SHP77 (cell line): ENCODE results near the gene TRAPPC11.
"Not testable (repeated sequence)": the region's sequence is repeated elsewhere in the genome, so short reads cannot be mapped to it uniquely, and the experiment has no call there.

Experiments used
- DNase-seq, 2 experiments: peaks; one replicate each; lab custom pipeline; 2025; lab: John Stamatoyannopoulos, UW

Gene TRAPPC11

GRCh38 chr4:183659029-183659871, at the start of gene TRAPPC11, which contains the start of gene RWDD4:
TSS of gene TRAPPC11 (plus strand) at chr4:183659293. CDS start at chr4:183663868, 4,575 bp downstream.
TSS of gene RWDD4 (minus strand) at chr4:183659185. CDS start at chr4:183658952, 233 bp downstream.
- DNase-seq = peak; percentile 82 to 83

GRCh38 chr4:183610033-183610432, 49.1 kb upstream of the TRAPPC11 start:
- DNase-seq = no peak

- no peak for DNase-seq
These were observed 48.5 kb upstream of the TRAPPC11 start for GRCh38 chr4:183610613-183611012.

- no peak for DNase-seq
These were observed 47.8 kb upstream of the TRAPPC11 start for GRCh38 chr4:183611210-183611830.

GRCh38 chr4:183612329-183613250, 46.5 kb upstream of the TRAPPC11 start:
- DNase-seq = no peak

- DNase-seq = no peak
These were observed 42.0 kb upstream of the TRAPPC11 start for GRCh38 chr4:183617075-183617474.

GRCh38 chr4:183618681-183619080, 40.4 kb upstream of the TRAPPC11 start:
- no peak for DNase-seq

- DNase-seq = no peak
These were observed 38.7 kb upstream of the TRAPPC11 start for GRCh38 chr4:183620421-183620820.

- DNase-seq = no peak
These were observed 37.2 kb upstream of the TRAPPC11 start for GRCh38 chr4:183621875-183622274.

- no peak for DNase-seq
These were observed 34.5 kb upstream of the TRAPPC11 start for GRCh38 chr4:183624548-183624947.

- DNase-seq = no peak
These were observed 32.9 kb upstream of the TRAPPC11 start for GRCh38 chr4:183626168-183626567.

GRCh38 chr4:183627286-183627685, 31.8 kb upstream of the TRAPPC11 start:
- not testable (repeated sequence) for DNase-seq

GRCh38 chr4:183627979-183628588, 31.0 kb upstream of the TRAPPC11 start:
- no peak for DNase-seq

- no peak for DNase-seq
These were observed 27.4 kb upstream of the TRAPPC11 start for GRCh38 chr4:183631577-183632198.

- no peak for DNase-seq
These were observed 26.4 kb upstream of the TRAPPC11 start for GRCh38 chr4:183632689-183633088.

- DNase-seq = no peak
These were observed 25.4 kb upstream of the TRAPPC11 start for GRCh38 chr4:183633476-183634400.

GRCh38 chr4:183635321-183635720, 23.8 kb upstream of the TRAPPC11 start:
- DNase-seq = no peak

- no peak for DNase-seq
These were observed 23.4 kb upstream of the TRAPPC11 start for GRCh38 chr4:183635741-183636140.

GRCh38 chr4:183636503-183636902, 22.6 kb upstream of the TRAPPC11 start:
- no peak for DNase-seq

- no peak for DNase-seq
These were observed 22.2 kb upstream of the TRAPPC11 start for GRCh38 chr4:183636923-183637322.
